Mesendoderm (in vitro differentiated cells): ENCODE measurements around the gene PRM2.

ENCODE experiments used
- DNase-seq: peaks from one replicate; pipeline ENCODE4 v3.0.0; 2013
- H2AK5ac ChIP-seq: 2 replicates; pipeline ENCODE4 v1.6.1; 2013; ENCODE audit warnings: low read length, inconsistent platforms
- H2BK120ac ChIP-seq: 2 replicates; pipeline ENCODE4 v1.6.1; 2013; ENCODE audit warnings: low read depth, mild to moderate bottlenecking, low read length, moderate library complexity, mixed read lengths
- H2BK15ac ChIP-seq: replicated peaks from 2 replicates; pipeline ENCODE4 v1.6.1; 2013; ENCODE audit warnings: low read depth, mild to moderate bottlenecking, moderate library complexity
- H2BK5ac ChIP-seq: 2 replicates; pipeline ENCODE4 v1.6.1; 2013; ENCODE audit warnings: low read length, inconsistent platforms
- H3K18ac ChIP-seq: 2 replicates; pipeline ENCODE4 v1.6.1; 2013; ENCODE audit warnings: mild to moderate bottlenecking, low read length, mixed read lengths
- H3K23ac ChIP-seq: one replicate; pipeline ENCODE4 v1.6.1; 2013; ENCODE audit warnings: low read length
- H3K27ac ChIP-seq: 2 replicates; pipeline ENCODE4 v1.5.1; 2013; ENCODE audit warnings: low read depth, mild to moderate bottlenecking, inconsistent platforms, low read length, moderate library complexity
- H3K27me3 ChIP-seq: 2 replicates; pipeline ENCODE4 v1.6.1; 2013; ENCODE audit warnings: low read length, control low read depth, mild to moderate bottlenecking, inconsistent platforms; ENCODE audit not compliant: insufficient read depth, poor library complexity
- H3K36me3 ChIP-seq: 2 replicates; pipeline ENCODE4 v1.6.1; 2013; ENCODE audit warnings: low read length, inconsistent platforms; ENCODE audit not compliant: control insufficient read depth, insufficient read depth
- H3K4ac ChIP-seq: one replicate; pipeline ENCODE4 v1.6.1; 2013; ENCODE audit warnings: low read depth, mild to moderate bottlenecking, low read length, moderate library complexity
- H3K4me1 ChIP-seq: 2 replicates; pipeline ENCODE4 v1.6.1; 2013; ENCODE audit warnings: low read depth, low read length, inconsistent platforms; ENCODE audit not compliant: control insufficient read depth
- H3K4me2 ChIP-seq: 2 replicates; pipeline ENCODE4 v1.6.1; 2013; ENCODE audit warnings: low read length
- H3K4me3 ChIP-seq: 2 replicates; pipeline ENCODE4 v1.5.1; 2013; ENCODE audit warnings: mild to moderate bottlenecking, low read length
- H3K56ac ChIP-seq: one replicate; pipeline ENCODE4 v1.6.1; 2013; ENCODE audit warnings: low read length
- H3K79me1 ChIP-seq: 2 replicates; pipeline ENCODE4 v1.6.1; 2013; ENCODE audit warnings: low read length, inconsistent platforms
- H3K79me2 ChIP-seq: 2 replicates; pipeline ENCODE4 v1.6.1; 2013; ENCODE audit warnings: mild to moderate bottlenecking, low read length; ENCODE audit not compliant: control insufficient read depth, insufficient read depth
- H3K9ac ChIP-seq: 2 replicates; pipeline ENCODE4 v1.6.1; 2013; ENCODE audit warnings: low read length, inconsistent platforms
- H4K5ac ChIP-seq: one replicate; pipeline ENCODE4 v1.6.1; 2013; ENCODE audit warnings: low read length
- H4K8ac ChIP-seq: one replicate; pipeline ENCODE4 v1.6.1; 2013; ENCODE audit warnings: low read depth, mild to moderate bottlenecking, control low read depth, low read length, moderate library complexity
- WGBS: extraction: QIAGEN DNeasy Blood & Tissue Kit; methylation state at CpG from one replicate; pipeline ENCODE4 v1.1.7; 2013; ENCODE audit warnings: low lambda C conversion rate, missing lambda C conversion rate; ENCODE audit not compliant: insufficient coverage; ENCODE audit errors: extremely low coverage; 5-methylcytosine and 5-hydroxymethylcytosine counted together

Gene PRM2

GRCh38 chr16:11277607-11278337 is 1.5 kb upstream of the PRM2 start:
- H4K5ac ChIP-seq, result no peak overlapping the region
- H4K8ac ChIP-seq, result no peak overlapping the region
- H3K4me2 ChIP-seq, result no peak overlapping the region
- H3K79me1 ChIP-seq, result no peaks in the 10 kb centered on the region
- no peak overlapping the region for H2BK15ac ChIP-seq
- H3K27ac ChIP-seq, result no peak overlapping the region
- no peak overlapping the region for H3K4me3 ChIP-seq
- H3K4ac ChIP-seq, result no peak overlapping the region
- H3K56ac ChIP-seq, result no peak overlapping the region
- no peak for DNase-seq
- H3K36me3 ChIP-seq, result no peaks in the 10 kb centered on the region
- H3K18ac ChIP-seq, result no peak overlapping the region
- H2BK120ac ChIP-seq, result no peak overlapping the region
- H2BK5ac ChIP-seq, result no peak overlapping the region
- H3K9ac ChIP-seq, result no peak overlapping the region
- peaks cover 2% of the 10 kb centered on the region for H3K4me1 ChIP-seq
- no peak overlapping the region for H3K23ac ChIP-seq
- H2AK5ac ChIP-seq, result no peak overlapping the region
- no peaks in the 10 kb centered on the region for H3K27me3 ChIP-seq
- WGBS, result no CpG with 5 or more reads among the region's 12 CpGs
- no peaks in the 10 kb centered on the region for H3K79me2 ChIP-seq

GRCh38 chr16:11276896-11277593 is 765 bp upstream of the PRM2 start:
- H3K27ac ChIP-seq, result no peak overlapping the region
- DNase-seq, result no peak
- no peak overlapping the region for H3K23ac ChIP-seq
- no peaks in the 10 kb centered on the region for H3K36me3 ChIP-seq
- no peak overlapping the region for H4K8ac ChIP-seq
- H3K79me2 ChIP-seq, result no peaks in the 10 kb centered on the region
- no peak overlapping the region for H2BK120ac ChIP-seq
- no peak overlapping the region for H3K4ac ChIP-seq
- H3K79me1 ChIP-seq, result no peaks in the 10 kb centered on the region
- H2AK5ac ChIP-seq, result no peak overlapping the region
- H3K56ac ChIP-seq, result no peak overlapping the region
- no peak overlapping the region for H3K9ac ChIP-seq
- H2BK15ac ChIP-seq, result no peak overlapping the region
- no peak overlapping the region for H3K4me3 ChIP-seq
- H3K18ac ChIP-seq, result no peak overlapping the region
- H3K4me1 ChIP-seq, result peaks cover 2% of the 10 kb centered on the region
- no peak overlapping the region for H3K4me2 ChIP-seq
- no CpG with 5 or more reads among the region's 11 CpGs for WGBS
- H4K5ac ChIP-seq, result no peak overlapping the region
- H2BK5ac ChIP-seq, result no peak overlapping the region
- H3K27me3 ChIP-seq, result no peaks in the 10 kb centered on the region

- Histone ChIP-seq H2BK120ac (no peak overlapping the region), H3K79me1 (no peaks in the 10 kb centered on the region), H3K23ac (no peak overlapping the region), H2AK5ac (no peak overlapping the region), H3K4me2 (no peak overlapping the region), H2BK5ac (no peak overlapping the region), H2BK15ac (no peak overlapping the region), H3K27me3 (no peaks in the 10 kb centered on the region), H3K79me2 (no peaks in the 10 kb centered on the region), H3K9ac (no peak overlapping the region), H3K4ac (no peak overlapping the region), H3K4me1 (peaks cover 2% of the 10 kb centered on the region), H3K56ac (no peak overlapping the region), H3K36me3 (no peaks in the 10 kb centered on the region), H4K8ac (no peak overlapping the region), H3K4me3 (no peak overlapping the region), H3K27ac (no peak overlapping the region), H4K5ac (no peak overlapping the region), H3K18ac (no peak overlapping the region)
- WGBS, result no CpG with 5 or more reads among the region's 7 CpGs
- no peak for DNase-seq
Measured at GRCh38 chr16:11274964-11275363, 1.3 kb downstream of the PRM2 start.

- no peak overlapping the region for H2BK120ac ChIP-seq
- H3K23ac ChIP-seq, result no peak overlapping the region
- H4K8ac ChIP-seq, result no peak overlapping the region
- no peak overlapping the region for H3K18ac ChIP-seq
- peak; percentile 54 for DNase-seq
- H3K56ac ChIP-seq, result no peak overlapping the region
- WGBS, result no CpG with 5 or more reads among the region's 3 CpGs
- no peak overlapping the region for H2AK5ac ChIP-seq
- no peak overlapping the region for H3K4ac ChIP-seq
- no peaks in the 10 kb centered on the region for H3K79me1 ChIP-seq
- no peak overlapping the region for H2BK5ac ChIP-seq
- no peaks in the 10 kb centered on the region for H3K27me3 ChIP-seq
- H3K27ac ChIP-seq, result no peak overlapping the region
- H3K4me3 ChIP-seq, result no peak overlapping the region
- no peak overlapping the region for H3K9ac ChIP-seq
- no peaks in the 10 kb centered on the region for H3K79me2 ChIP-seq
- H2BK15ac ChIP-seq, result no peak overlapping the region
- H3K4me1 ChIP-seq, result peaks cover 2% of the 10 kb centered on the region
- no peaks in the 10 kb centered on the region for H3K36me3 ChIP-seq
- H4K5ac ChIP-seq, result no peak overlapping the region
- no peak overlapping the region for H3K4me2 ChIP-seq
Measured at GRCh38 chr16:11273721-11274324, 2.5 kb downstream of the PRM2 start.

- no peak within 1 kb of the TSS for H2BK15ac ChIP-seq
- no peak within 1 kb of the TSS for H4K5ac ChIP-seq
- no peaks in the 10 kb centered on the region for H3K36me3 ChIP-seq
- H3K4me3 ChIP-seq, result no peak within 1 kb of the TSS
- no peak within 1 kb of the TSS for H3K4me2 ChIP-seq
- WGBS, result no CpG with 5 or more reads among the region's 30 CpGs
- no peak within 1 kb of the TSS for H4K8ac ChIP-seq
- no peak within 1 kb of the TSS for H2BK120ac ChIP-seq
- H3K27me3 ChIP-seq, result no peaks in the 10 kb centered on the region
- peaks cover 2% of the 10 kb centered on the region for H3K4me1 ChIP-seq
- no peak within 1 kb of the TSS for H3K4ac ChIP-seq
- H2AK5ac ChIP-seq, result no peak within 1 kb of the TSS
- no peak within 1 kb of the TSS for H3K9ac ChIP-seq
- no peak within 1 kb of the TSS for H3K18ac ChIP-seq
- no peak within 1 kb of the TSS for H3K56ac ChIP-seq
- H3K79me1 ChIP-seq, result no peaks in the 10 kb centered on the region
- no peak within 1 kb of the TSS for H2BK5ac ChIP-seq
- H3K23ac ChIP-seq, result no peak within 1 kb of the TSS
- DNase-seq, result no peak
- H3K27ac ChIP-seq, result no peak within 1 kb of the TSS
- no peaks in the 10 kb centered on the region for H3K79me2 ChIP-seq
Measured at GRCh38 chr16:11272921-11273720, 3.2 kb downstream of the PRM2 start, which contains the start of gene PRM3. PRM3 (minus strand) TSS chr16:11273629; CDS start chr16:11273595, 34 bp downstream.
